Ectodermal cell (in vitro differentiated cells): ENCODE results near the gene NOP58.
"Not testable (repeated sequence)": the region's sequence is repeated elsewhere in the genome, so short reads cannot be mapped to it uniquely, and the experiment has no call there.

Experiments
- H3K27ac ChIP-seq: 2 replicates; pipeline ENCODE4 v1.7.0; 2013; ENCODE audit warnings: mild to moderate bottlenecking, low read depth, low read length; ENCODE audit not compliant: insufficient read depth, poor library complexity, severe bottlenecking
- H3K27me3 ChIP-seq: 2 replicates; pipeline ENCODE4 v1.7.0; 2013; ENCODE audit warnings: mild to moderate bottlenecking, low read length; ENCODE audit not compliant: insufficient read depth, control insufficient read depth, poor library complexity, severe bottlenecking
- H3K36me3 ChIP-seq: one replicate; pipeline ENCODE4 v1.7.0; 2013; ENCODE audit warnings: low read length; ENCODE audit not compliant: control insufficient read depth, insufficient read depth
- H3K4me1 ChIP-seq: one replicate; pipeline ENCODE4 v1.7.0; 2013; ENCODE audit warnings: low read length; ENCODE audit not compliant: control insufficient read depth, insufficient read depth
- H3K4me3 ChIP-seq: 2 replicates; pipeline ENCODE4 v1.7.0; 2013; ENCODE audit warnings: low read depth, low read length, control low read depth; ENCODE audit not compliant: insufficient read depth
- H3K9me3 ChIP-seq: 2 replicates; pipeline ENCODE4 v1.7.0; 2013; ENCODE audit warnings: mild to moderate bottlenecking, low read length, moderate library complexity; ENCODE audit not compliant: control insufficient read depth
- WGBS, 2 experiments: methylation state at CpG; one replicate each; pipeline ENCODE4 v1.1.7; 2013; ENCODE audit warnings: missing lambda C conversion rate in 2 of 2; 5-methylcytosine and 5-hydroxymethylcytosine counted together

NOP58 gene

DNA sequence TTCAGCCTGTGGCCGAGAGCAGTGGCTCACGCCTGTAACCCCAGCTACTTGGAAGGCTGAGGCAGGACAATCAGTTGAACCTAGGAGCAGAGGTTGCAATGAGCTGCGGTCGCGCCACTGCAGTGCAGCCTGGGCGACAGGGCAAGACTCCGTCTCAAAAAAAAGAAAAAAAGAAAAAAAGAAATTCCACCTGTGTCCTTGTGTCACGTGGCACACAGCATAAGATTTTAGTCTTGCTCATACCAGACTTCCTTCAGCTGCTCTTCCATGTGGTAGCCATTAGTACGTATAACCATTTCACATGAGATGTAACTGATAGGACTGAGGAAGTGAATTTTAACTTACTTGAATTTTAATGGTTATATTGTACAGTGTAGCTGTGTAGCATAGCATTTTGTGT, 4.0 kb downstream of the NOP58 start:
- Histone ChIP-seq H3K4me1 (no peaks in the 10 kb centered on the region), H3K4me3 (no peak overlapping the region), H3K27ac (no peak overlapping the region), H3K9me3 (no peaks in the 10 kb centered on the region), H3K36me3 (no peaks in the 10 kb centered on the region), H3K27me3 (no peaks in the 10 kb centered on the region)
- 93% methylated on average over 9 of the region's 9 CpGs for WGBS, 2 experiments

DNA sequence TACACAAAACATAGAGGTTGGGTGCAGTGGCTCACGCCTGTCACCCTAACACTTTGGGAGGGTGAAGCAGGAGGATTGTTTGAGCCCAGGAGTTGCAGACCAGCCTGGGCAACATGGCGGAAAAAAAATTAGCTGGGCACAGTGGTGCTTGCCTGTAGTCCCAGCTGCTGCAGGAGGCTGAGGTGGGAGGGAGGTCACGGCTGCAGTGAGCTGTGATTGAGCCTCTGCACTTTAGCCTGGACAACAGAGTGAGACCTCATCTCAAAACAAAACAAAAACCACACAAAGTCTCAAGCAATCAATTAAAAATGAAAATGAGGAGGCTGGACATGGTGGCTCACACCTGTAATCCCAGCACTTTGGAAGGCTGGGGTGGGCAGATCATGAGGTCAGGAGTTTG, 4.9 kb downstream of the NOP58 start:
- Histone ChIP-seq H3K4me1 (no peaks in the 10 kb centered on the region), H3K27ac (no peak overlapping the region), H3K27me3 (no peaks in the 10 kb centered on the region), H3K36me3 (peaks cover 2% of the 10 kb centered on the region), H3K4me3 (no peak overlapping the region), H3K9me3 (no peaks in the 10 kb centered on the region)
- WGBS, 2 experiments = 89 to 95% methylated on average over 3 of the region's 3 CpGs

DNA sequence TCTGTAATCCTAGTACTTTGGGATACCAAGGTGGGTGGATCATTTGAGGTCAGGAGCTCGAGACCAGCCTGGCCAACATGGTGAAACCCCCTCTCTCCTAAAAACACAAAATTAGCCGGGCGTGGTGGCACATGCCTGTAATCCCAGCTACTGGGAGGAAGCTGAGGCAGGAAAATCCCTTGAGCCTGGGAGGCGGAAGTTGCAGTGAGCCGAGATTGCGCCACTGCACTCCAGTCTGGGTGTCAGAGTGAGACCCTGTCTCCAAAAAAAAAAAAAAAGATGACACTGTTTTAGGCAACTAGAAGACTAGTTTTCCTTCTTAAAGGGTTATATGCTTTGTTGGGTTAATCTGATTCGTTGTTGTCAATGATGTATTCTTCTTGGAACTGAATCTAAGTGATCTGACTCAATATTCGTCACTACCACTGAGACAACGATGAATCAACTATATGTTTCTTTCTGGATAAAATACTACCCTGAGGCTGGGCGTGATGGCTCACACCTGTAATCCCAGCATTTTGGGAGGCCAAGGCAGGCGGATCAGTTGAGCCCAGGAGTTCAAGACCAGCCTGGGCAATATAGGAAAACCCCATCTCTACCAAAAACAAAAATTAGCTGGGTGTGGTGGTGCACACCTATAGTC, 10.6 kb downstream of the NOP58 start:
- H3K9me3 ChIP-seq, H3K27me3 ChIP-seq, H3K27ac ChIP-seq, H3K4me3 ChIP-seq, H3K4me1 ChIP-seq: not testable (repeated sequence)
- WGBS, 2 experiments = 94 to 96% methylated on average over 11 of the region's 11 CpGs
- peaks cover 23% of the 10 kb centered on the region for H3K36me3 ChIP-seq

DNA sequence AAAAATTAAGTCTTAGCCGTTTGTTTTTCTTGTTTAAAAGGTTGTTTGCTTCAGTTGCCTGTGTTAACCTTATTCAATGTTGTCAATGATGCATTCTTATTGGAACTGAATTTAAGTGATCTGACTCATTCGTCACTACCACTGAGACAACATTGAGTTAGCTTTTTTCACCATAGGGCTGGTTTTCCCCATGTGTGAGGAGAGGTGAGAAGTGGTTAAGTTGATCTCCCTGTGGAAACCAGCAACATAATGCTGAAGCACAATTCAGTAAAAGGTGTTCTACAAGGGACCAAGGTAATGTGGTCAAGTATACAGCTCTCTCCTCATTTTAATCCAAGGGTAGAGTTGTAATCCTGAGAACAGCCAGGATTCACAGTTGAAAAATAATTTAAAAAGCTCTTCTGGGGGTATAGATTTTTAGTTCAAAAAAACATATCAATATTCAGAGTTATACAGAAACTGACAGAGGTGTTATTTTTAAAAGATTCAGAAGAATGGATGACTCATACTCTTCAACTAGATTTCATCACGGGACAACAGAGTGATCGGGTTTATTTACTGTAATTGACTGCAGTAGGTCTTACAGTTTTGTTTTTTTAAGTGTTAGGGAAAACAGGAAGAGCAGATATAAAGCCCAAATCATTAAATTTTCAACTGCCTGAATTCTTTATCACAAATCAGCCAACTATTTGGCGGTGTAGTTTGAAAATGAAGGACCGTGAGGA, 12.6 kb downstream of the NOP58 start:
- H3K9me3 ChIP-seq = no peaks in the 10 kb centered on the region
- H3K36me3 ChIP-seq = peaks cover 32% of the 10 kb centered on the region
- peak overlapping the region; percentile 26 for H3K27ac ChIP-seq
- no peaks in the 10 kb centered on the region for H3K4me1 ChIP-seq
- WGBS, 2 experiments = 90 to 97% methylated on average over 6 of the region's 6 CpGs
- no peaks in the 10 kb centered on the region for H3K27me3 ChIP-seq
- H3K4me3 ChIP-seq = no peak overlapping the region

DNA sequence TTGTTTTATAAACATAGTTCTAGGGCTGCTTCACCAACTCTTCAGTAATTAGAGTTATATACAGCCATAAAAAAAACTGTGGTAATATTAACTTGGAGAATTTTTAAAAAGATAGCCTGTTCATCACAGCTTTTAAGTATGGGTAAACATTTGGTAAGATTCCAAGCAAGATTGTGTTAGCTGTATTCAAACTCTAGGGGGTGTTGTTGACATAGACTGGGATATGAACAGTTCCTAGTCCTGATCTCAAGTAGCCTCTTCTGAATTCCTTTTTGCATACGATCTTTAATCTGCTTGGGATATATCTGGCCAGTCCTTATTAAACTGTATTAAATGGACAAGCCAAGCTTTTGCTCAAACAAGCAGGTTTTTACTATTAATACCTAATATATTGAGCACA, 13.4 kb downstream of the NOP58 start:
- Histone ChIP-seq H3K4me1 (no peaks in the 10 kb centered on the region), H3K9me3 (no peaks in the 10 kb centered on the region), H3K4me3 (no peak overlapping the region), H3K27me3 (no peaks in the 10 kb centered on the region), H3K27ac (no peak overlapping the region), H3K36me3 (peaks cover 32% of the 10 kb centered on the region)
- WGBS, 2 experiments = 80 to 94% methylated on average over 1 of the region's 1 CpG

DNA sequence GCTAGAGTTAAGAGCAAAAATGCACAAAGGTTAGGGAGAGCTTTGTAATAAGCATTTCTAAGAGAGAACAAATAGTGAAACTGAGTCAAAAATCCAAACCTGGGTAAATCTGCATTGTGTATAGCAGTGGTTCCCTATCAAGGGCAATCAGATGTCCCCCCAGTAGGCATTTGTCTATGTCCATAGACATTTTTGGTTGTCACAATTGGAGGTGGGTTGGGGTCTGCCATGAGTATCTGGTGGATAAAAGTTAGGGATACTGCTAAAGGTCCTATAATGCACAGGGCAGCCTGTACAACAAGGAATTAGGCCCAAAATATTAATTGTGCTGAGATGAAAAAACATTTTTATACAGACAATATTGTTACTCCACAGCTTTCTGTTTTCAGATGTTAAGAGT, 21.0 kb downstream of the NOP58 start:
- no peaks in the 10 kb centered on the region for H3K9me3 ChIP-seq
- H3K27me3 ChIP-seq = no peaks in the 10 kb centered on the region
- no peaks in the 10 kb centered on the region for H3K4me1 ChIP-seq
- H3K27ac ChIP-seq = no peak overlapping the region
- peaks cover 53% of the 10 kb centered on the region for H3K36me3 ChIP-seq
- H3K4me3 ChIP-seq = no peak overlapping the region

DNA sequence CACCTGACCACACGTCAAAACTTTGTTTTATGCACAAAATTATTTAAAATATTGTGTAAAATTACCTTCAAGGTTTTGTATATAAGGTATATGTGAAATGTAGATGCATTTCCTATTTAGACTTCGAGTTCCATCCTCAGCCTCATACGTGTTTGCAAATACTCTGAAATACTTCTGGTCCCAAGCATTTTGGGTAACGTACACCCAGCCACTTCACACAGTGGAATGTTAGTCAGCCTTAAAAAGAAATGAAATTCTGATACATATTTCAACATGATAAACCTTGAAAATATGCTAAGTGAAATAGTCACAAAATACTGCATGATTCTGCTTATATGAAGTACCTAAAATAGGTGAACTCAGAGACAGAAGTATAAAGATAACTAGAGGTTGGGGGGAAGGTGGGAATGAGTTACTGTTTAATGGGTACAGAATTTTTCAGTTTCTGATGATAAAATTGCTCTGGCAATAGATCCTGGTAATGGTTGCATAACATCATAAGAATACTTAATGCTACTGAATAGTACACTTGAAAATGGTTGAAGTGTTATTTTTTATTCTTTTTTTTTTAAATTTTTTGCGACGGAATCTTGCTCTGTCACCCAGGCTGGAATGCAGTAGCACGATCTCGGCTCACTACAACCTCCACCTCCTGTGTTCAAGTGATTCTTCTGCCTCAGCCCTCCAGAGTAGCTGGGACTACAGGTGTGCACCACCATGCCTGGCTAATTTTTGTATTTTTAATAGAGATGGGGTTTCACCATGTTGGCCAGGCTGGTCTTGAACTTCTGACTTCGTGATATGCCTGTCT, 24.0 kb downstream of the NOP58 start:
- WGBS, 2 experiments = 91 to 96% methylated on average over 8 to 9 of the region's 9 CpGs
- Histone ChIP-seq H3K27me3 (no peaks in the 10 kb centered on the region), H3K4me3 (no peak overlapping the region), H3K36me3 (peaks cover 52% of the 10 kb centered on the region), H3K4me1 (no peaks in the 10 kb centered on the region), H3K27ac (no peak overlapping the region), H3K9me3 (no peaks in the 10 kb centered on the region)

DNA sequence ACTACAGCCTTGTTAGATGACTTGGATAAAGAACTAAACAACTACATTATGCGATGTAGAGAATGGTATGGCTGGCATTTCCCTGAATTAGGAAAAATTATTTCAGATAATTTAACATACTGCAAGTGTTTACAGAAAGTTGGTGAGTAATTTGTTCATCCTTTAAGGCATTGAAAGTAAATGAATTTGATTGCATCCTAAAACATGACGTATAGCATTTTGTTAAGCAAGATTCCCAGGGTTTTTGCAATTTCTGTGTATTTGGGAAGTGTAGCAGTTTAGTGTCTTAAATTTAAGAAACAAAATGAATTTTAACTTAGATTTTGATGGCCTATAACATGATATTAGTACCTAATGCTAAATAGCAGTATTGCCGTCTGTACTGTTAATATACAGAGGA, 24.8 kb downstream of the NOP58 start:
- H3K27me3 ChIP-seq = no peaks in the 10 kb centered on the region
- H3K36me3 ChIP-seq = peaks cover 45% of the 10 kb centered on the region
- H3K27ac ChIP-seq = no peak overlapping the region
- 93 to 97% methylated on average over 2 to 3 of the region's 3 CpGs for WGBS, 2 experiments
- H3K4me1 ChIP-seq = no peaks in the 10 kb centered on the region
- no peaks in the 10 kb centered on the region for H3K9me3 ChIP-seq
- no peak overlapping the region for H3K4me3 ChIP-seq

DNA sequence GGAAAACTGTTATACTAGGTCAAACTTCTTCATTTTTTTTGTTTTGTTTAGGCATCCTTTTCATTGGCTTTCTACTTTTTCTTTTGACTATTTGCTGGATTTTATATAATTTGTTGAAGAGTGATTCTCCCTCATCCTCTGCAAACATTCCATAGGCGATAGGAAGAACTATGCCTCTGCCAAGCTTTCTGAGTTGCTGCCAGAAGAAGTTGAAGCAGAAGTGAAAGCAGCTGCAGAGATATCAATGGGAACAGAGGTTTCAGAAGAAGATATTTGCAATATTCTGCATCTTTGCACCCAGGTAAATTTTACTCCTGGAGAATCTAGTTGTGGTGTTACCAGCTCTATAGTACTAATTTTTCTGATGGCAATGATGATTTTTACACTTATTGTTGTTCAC, 25.4 kb downstream of the NOP58 start:
- Histone ChIP-seq H3K27me3 (no peaks in the 10 kb centered on the region), H3K27ac (no peak overlapping the region), H3K36me3 (peaks cover 49% of the 10 kb centered on the region), H3K4me3 (no peak overlapping the region), H3K9me3 (no peaks in the 10 kb centered on the region), H3K4me1 (no peaks in the 10 kb centered on the region)
- WGBS, 2 experiments = 96 to 100% methylated on average over 1 of the region's 1 CpG

DNA sequence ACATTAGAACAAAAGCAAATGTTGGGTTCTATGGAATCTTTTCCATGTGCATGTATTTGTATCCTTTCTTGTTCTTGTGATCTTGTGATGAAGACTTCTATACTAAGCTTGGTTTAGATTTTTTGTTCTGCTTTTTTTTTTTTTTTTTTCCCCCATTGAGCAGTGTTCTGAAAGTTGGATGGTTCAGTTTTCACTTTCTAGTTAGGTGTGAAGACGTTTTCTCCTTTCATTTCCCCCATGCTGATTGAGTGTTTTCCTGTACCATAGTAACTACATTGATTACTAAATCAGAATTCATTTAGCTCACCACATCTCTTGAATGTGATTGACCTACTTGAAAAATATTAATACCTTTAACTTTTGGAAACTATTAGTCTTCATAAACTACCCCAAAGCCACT, 34.1 kb downstream of the NOP58 start:
- Histone ChIP-seq H3K4me1 (no peaks in the 10 kb centered on the region), H3K27me3 (no peaks in the 10 kb centered on the region), H3K4me3 (no peak overlapping the region), H3K9me3 (no peaks in the 10 kb centered on the region), H3K27ac (no peak overlapping the region), H3K36me3 (peaks cover 33% of the 10 kb centered on the region)
- 60 to 88% methylated on average over 1 of the region's 1 CpG for WGBS, 2 experiments
